NCI-H1436 treated with DMSO at 0.1 percent for 48 hours (cell line): ENCODE results near the gene ZBTB43.
"Not testable (repeated sequence)": the region's sequence is repeated elsewhere in the genome, so short reads cannot be mapped to it uniquely, and the experiment has no call there.

ENCODE experiments used
- DNase-seq: peaks from one replicate; lab custom pipeline; 2025; lab: John Stamatoyannopoulos, UW

The ZBTB43 gene, protein sequence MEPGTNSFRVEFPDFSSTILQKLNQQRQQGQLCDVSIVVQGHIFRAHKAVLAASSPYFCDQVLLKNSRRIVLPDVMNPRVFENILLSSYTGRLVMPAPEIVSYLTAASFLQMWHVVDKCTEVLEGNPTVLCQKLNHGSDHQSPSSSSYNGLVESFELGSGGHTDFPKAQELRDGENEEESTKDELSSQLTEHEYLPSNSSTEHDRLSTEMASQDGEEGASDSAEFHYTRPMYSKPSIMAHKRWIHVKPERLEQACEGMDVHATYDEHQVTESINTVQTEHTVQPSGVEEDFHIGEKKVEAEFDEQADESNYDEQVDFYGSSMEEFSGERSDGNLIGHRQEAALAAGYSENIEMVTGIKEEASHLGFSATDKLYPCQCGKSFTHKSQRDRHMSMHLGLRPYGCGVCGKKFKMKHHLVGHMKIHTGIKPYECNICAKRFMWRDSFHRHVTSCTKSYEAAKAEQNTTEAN

GRCh38 chr9:126804696-126805553 is at the start of gene ZBTB43:
TSS of gene ZBTB43 (plus strand) at chr9:126805040. CDS start at chr9:126832510, 27,470 bp downstream.
- peak; percentile 56 for DNase-seq

GRCh38 chr9:126755317-126755875 is 49.4 kb upstream of the ZBTB43 start:
- no peak for DNase-seq

GRCh38 chr9:126756238-126756637 is 48.6 kb upstream of the ZBTB43 start:
- DNase-seq = no peak

DNA sequence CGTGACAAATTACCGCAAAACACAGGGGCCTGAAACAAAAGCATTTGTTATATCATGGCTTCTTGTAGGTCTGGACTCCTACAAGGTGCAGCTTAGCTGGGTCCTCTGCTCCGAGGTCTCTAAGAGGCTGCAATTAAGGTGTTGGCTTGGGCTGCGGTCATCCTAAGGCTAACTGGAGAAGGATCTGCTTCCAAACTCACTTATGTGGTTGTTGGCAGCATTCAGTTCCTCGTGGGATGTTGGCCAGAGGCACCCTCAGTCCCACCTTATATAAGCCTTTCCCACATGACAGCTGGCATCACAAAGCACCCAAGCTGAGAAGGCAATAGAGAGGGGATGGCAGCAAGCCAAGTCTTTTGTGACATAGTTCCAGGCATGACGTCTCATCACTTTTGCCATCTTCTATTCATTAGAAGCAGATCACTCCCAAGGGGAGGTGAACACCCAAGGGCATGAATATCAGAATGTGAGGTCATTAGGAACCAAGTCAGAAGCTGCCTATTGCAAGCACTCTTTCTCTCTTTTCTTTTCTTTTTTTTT is 47.9 kb upstream of the ZBTB43 start:
- DNase-seq = no peak

- no peak for DNase-seq
These were observed 45.8 kb upstream of the ZBTB43 start for GRCh38 chr9:126758916-126759585.

DNA sequence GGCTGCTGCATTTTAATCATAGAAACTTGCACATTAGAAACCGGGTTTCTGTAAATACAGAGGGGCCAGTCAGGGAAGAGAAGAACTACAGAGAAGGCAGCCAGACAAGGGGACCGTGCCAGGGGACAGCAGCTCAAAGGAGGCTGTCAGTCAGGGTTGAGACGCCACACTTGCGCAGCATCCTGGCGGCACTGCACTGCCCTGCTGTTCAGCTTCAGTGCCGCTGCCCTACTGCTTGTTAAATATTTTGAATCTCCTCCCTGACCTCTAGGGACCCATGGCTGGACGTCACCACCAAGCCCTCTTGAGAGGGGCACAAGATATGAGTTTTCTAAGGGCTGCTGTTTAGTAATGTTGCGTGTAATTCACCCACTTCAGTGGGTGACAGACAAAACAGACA is 43.6 kb upstream of the ZBTB43 start:
- DNase-seq = no peak

GRCh38 chr9:126763130-126763764 is 41.6 kb upstream of the ZBTB43 start:
- no peak for DNase-seq

DNA sequence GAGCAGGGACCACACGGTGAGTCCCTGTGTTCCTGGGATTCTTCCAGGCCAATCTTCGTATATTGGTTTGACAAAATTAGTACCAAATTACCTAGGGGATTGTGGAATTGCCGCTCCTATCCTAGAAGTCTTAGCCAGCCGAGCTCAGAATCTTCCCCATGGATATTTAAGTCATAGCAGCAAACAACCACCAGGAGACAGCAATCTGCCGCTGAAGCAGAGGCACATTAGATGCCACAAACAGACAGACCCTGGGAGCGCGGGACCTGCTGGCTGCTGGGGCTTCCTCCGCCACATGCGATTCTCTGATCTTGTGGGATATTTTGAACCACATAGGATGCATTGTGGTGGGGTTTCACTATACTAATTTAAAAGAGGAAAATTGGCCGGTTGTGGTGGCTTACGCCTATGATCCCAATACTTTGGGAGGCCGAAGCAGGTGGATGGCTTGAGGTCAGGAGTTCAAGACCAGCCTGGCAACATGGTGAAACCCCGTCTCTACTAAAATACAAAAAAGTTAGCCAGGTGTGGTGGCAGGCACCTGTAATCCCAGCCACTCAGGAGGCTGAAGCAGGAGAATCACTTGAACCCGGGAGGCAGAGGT is 31.7 kb upstream of the ZBTB43 start:
- no peak for DNase-seq

GRCh38 chr9:126775926-126776325 is 28.9 kb upstream of the ZBTB43 start:
- DNase-seq = no peak

DNA sequence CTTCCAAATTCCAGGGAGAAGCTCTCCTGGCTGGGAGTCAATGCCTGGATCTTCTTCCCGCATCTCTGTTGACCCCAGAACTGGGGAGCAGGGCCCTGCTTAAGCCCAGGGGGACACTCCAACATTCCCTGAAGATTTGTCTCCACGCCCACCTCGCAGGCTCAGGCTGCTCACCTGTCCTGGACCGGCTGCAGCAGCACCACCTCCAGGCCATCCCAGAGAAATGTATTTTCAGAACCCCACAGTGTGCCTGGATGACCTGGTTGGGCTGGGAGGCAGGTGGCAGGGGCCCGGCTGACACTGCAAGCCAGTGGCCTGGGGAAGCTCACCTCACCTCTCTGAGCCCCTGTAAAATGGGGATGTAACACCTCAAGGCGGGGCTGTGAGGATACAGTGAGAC is 27.1 kb upstream of the ZBTB43 start:
- no peak for DNase-seq

DNA sequence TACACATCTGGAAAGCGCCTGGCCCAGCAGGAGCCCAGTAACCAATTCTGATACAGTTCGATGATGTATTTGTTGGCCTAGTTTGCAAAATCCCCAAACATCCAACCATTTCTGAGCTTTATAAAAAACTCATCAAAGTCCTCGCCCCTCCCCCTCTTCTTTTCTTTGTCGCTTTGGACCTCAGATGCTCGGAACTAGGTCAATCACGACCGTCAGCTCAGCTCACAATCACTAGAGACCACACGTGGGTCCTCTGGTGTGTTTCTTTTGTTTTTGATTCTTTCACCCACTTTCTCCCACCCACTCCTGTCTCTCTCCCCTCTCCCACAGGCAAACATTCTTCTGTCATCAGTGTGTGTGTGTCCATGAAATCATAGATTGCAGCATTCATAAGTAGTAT is 26.7 kb upstream of the ZBTB43 start:
- DNase-seq = no peak

DNA sequence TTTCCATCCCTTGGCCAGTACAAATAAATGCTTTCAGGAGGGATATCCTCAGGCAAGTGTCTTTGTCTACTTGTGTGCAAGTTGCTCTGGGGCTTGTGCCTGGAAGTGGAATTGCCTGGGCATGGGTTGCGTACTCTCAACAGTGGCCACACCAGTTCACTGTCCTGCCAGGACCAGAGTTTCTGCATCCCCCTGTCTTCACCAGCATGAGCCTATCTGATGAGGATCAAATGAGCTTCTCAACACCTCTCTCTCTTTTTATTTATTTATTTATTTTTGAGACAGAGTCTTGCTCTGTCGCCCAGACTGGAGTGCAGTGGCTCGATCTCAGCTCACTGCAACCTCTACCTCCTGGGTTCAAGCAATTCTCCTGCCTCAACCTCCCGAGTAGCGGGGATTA is 26.1 kb upstream of the ZBTB43 start:
- not testable (repeated sequence) for DNase-seq

DNA sequence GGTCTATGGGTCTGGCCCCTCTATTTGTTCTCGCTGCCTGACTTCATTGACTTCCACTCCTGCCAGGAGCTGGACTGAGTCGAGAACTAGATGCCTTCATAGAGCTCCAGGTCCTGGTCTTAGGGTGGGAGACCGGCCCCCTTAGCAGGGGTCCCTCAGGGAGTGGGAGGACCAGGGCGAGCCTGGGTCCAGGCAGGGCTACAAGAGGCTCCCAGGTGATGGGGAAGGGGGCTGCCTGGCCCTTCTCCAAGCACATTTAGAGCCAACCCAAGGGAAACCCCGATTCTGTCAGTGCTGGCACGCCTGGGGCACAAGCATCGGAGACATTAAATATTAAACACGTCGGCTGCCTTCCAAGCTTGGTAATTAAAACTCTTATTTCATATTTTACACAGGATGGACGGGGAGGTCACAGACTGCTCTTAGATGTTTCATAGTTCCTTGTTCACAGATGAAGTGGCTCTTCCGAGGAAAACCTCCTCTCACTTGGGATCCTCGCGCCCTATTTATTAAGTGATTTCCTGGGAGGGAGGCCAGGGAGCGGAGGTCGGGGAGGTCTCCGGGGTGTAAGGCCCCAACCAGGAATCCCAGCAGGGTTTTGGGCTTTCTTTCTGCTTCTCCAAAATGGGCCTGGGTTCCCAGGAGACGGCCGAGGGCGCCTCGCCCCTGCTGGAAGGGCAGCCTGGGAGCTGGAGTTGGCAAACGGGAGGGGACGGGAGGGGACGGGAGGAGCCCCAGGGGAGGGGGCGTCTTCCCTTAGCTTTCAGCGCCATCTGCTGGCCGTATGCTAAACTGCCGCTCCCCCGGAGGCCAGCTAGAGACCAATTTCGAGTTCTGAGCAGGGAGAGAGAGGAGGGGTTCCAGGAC is 23.4 kb upstream of the ZBTB43 start:
- DNase-seq = no peak

DNA sequence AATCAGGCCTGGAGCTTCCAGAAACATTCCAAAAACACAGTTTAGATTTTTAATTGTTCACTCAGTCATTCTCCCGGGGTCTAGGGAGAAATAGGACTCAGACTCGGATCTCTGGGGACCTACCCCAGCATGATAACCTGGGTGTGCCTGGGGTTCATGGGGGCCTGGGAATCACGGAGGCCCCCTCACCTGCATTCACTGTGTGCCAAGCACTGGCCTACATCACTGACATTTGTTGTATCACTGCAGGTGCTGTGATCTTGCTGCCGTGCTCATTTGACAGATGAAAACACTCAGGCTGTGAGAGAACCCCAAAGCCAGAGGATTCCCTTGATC is 22.8 kb upstream of the ZBTB43 start:
- no peak for DNase-seq

GRCh38 chr9:126783949-126784348 is 20.9 kb upstream of the ZBTB43 start:
- DNase-seq = no peak

DNA sequence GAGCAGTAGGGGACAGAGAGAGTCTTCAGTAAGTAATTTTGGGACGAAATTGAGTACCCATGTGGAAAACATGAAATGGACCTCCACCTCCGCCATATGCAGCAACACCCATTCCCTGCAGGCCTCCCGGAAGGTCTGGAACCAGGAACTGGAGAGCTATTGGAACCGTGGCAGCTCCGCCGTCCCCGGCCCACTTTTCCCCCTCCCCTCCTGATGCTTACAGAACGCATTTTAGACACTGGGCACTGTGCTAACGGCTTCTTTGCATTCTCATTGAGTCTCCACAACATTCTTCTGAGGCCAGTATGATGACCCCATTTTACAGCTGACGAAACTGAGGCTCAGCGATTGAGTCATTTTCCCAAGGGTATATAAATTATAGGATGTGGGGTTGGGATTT is 20.4 kb upstream of the ZBTB43 start:
- DNase-seq = no peak

DNA sequence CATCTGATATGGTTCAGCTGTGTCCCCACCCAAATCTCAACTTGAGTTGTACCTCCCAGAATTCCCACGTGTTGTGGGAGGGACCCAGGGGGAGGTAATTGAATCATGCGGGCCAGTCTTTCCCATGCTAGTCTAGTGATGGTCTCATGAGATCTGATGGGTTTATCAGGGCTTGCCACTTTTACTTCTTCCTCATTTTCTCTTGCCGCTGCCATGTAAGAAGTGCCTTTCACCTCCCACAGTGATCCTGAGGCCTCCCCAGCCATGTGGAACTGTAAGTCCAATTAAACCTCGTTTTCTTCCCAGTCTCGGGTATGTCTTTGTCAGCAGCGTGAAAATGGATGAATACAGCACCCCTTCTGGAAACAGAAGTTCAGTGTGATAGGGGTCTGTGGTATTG is 20.0 kb upstream of the ZBTB43 start:
- DNase-seq = not testable (repeated sequence)

DNA sequence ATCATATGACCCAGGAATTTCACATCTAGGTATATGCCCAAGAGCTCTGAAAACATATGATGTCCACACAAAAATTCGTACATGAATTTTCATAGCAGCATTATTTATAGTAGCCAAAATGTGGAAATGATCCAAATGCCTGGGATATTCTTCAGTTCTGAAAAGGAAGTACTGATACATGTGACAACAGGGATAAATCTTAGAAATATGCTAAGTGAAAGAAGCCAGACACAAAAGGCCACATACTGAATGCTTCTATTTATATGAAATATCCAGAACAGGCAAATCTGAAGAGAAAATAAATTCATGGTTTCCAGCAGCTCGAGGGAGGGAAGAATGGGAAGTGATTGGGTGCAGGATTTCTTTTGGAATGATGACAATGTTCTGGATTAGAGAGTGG is 16.8 kb upstream of the ZBTB43 start:
- no peak for DNase-seq

DNA sequence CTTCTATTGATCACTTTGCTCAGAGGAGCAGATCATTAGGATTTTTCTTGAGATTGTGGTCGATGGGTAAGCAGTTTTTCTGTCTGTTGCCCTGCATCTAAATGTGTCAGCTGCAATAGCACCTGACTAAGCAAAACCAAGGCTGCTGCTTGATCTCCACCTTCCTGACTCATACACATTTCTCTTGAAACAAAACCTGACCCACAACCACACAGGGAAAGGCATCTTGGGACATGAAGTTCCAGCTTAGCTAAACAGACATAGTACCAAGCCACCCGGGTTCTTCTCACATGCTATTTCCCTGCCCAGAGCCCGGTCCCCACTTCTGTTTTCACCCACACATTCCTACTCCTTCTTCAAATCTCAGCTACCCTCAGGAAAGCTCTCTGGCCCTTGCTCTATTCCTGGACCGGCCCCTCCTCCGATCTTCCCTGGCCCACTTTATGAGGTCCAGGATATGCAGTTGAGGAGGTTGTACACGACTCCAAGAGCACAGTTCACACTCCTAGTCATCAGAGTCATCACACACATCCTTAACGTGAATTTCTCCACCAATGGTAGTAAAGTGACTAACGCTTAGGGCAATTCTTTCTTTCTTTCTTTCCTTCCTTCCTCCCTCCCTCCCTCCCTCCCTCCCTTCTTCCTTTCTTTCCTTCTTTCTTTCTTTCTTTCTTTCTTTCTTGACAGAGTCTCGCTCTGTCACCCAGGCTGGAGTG is 16.0 kb upstream of the ZBTB43 start:
- no peak for DNase-seq
